NCI-H146 treated with DMSO at 0.1 percent for 48 hours (cell line): ENCODE measurements around the gene SYNE1.
"Not testable (repeated sequence)": the region's sequence is repeated elsewhere in the genome, so short reads cannot be mapped to it uniquely, and the experiment has no call there.

Source experiments
- DNase-seq: peaks from one replicate; lab custom pipeline; 2025; ENCODE audit not compliant: unreplicated experiment; lab: John Stamatoyannopoulos, UW

Gene SYNE1, protein sequence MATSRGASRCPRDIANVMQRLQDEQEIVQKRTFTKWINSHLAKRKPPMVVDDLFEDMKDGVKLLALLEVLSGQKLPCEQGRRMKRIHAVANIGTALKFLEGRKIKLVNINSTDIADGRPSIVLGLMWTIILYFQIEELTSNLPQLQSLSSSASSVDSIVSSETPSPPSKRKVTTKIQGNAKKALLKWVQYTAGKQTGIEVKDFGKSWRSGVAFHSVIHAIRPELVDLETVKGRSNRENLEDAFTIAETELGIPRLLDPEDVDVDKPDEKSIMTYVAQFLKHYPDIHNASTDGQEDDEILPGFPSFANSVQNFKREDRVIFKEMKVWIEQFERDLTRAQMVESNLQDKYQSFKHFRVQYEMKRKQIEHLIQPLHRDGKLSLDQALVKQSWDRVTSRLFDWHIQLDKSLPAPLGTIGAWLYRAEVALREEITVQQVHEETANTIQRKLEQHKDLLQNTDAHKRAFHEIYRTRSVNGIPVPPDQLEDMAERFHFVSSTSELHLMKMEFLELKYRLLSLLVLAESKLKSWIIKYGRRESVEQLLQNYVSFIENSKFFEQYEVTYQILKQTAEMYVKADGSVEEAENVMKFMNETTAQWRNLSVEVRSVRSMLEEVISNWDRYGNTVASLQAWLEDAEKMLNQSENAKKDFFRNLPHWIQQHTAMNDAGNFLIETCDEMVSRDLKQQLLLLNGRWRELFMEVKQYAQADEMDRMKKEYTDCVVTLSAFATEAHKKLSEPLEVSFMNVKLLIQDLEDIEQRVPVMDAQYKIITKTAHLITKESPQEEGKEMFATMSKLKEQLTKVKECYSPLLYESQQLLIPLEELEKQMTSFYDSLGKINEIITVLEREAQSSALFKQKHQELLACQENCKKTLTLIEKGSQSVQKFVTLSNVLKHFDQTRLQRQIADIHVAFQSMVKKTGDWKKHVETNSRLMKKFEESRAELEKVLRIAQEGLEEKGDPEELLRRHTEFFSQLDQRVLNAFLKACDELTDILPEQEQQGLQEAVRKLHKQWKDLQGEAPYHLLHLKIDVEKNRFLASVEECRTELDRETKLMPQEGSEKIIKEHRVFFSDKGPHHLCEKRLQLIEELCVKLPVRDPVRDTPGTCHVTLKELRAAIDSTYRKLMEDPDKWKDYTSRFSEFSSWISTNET (N-terminal part only)

DNA sequence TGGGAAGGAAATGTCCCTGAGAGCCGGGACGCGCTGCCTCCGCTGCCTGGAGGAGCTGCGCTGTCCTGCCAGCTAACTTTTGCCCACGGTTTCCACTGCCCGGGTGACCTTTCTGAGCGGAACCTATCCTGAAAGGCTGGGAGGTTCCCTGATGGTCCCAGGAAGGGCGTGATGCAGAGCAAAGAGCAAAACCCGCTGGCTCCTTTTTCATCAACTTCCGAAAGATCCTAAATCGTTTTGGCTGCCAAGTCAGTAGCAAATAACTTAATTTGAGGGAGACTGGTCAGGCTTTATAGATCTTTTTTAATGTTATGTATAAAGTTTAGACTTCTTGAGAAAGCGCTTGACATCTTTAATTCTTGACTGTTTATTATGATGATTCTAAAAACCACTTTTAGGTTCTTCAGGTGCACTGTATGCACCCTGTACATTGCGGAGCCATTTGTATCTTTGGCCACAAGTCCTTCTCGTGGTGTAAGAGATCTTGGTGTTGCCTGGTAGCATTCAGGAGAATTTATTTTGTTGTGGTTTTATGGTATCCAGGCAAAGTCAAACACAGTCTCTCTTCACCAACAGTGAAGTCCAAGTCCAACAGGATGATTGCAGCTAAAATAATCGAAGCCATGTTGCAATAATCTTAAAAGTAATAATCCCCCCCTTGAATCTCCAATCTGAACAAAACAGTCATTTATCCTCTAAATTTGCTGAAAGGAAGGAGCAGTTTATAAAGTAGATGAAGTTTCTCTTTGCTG is at the start of gene SYNE1:
SYNE1 (minus strand) TSS at position 67 of the 752 bp plus-strand sequence. CDS start 9,031 bp downstream, outside the sequence.
- DNase-seq = no peak

DNA sequence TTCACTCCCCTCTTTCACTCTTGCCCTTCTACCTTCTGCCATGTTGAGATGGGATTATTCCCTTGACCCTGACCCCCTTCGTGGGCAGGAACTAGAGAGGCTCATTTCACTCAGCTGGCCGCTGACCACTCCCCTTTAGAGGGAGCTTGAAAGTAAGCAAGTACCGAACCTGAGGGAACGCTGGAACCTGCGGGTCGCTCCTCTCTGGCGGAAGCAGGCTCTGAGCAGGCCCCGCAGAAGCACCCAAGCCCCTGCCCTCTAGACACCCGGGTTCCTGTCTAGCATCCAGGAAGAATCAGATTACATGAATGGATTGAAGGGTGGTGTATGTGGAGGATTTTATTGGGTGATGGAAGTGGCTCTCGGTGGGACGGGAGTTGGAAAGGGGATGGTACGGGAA is 48.7 kb upstream of the SYNE1 start:
- no peak for DNase-seq

DNA sequence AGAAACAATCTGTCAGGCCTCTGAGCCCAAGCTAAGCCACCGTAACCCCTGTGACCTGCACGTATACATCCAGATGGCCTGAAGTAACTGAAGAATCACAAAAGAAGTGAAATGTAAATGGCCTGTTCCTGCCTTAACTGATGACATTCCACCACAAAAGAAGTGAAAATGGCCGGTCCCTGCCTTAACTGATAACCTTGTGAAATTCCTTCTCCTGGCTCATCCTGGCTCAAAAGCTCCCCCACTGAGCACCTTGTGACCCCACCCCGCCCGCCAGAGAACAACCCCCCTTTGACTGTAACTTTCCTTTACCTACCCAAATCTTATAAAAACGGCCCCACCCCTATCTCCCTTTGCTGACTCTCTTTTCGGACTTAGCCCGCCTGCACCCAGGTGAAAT is 45.8 kb upstream of the SYNE1 start:
- DNase-seq = not testable (repeated sequence)

DNA sequence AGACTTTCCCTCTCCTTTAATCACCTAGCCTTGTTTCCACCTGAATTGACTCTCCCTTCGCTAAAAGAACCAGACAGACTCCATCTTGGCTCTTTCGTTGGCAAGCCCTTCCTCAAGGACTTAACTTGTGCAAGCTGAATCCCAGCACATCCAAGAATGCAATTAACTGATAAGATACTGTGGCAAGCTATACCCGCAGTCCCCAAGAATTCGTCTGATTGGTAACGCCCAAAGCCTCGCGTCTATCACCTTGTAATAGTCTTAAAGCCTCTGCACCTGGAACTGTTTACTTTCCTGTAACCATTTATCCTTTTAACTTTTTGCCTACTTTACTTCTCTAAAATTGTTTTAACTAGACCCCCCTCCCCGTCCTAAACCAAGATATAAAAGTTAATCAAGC is 45.0 kb upstream of the SYNE1 start:
- DNase-seq = no peak

DNA sequence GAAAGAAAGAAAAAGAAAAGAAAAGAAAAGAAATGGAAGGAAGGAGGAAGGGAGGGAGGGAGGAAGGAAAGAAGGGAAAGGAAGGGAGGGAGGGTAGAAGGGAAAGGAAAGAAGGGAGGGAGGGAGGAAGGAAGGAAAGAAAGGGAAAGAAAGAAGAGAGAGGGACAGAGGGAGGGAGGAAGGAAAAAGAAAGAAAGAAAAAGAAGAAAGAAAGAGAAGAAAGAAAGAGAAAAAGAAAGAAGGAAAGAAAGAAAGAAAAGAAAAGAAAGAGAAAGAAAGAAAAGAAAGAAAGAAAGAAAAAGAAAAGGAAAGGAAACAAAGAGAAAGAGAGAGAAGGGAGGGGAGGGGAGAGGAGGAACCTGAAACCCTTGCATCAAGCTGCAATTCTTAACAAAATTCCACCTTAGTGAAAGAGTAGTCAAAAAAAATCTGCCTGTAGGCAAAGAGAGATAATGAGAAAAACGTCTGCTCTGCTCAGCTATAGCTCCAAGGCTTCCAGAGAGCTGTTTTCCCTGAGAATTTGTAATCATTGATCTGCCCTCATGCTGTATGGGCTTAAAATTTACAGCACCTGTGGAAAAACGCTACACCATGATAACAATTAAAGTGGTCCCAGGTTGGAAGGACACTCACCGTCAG is 43.8 kb upstream of the SYNE1 start:
- no peak for DNase-seq

DNA sequence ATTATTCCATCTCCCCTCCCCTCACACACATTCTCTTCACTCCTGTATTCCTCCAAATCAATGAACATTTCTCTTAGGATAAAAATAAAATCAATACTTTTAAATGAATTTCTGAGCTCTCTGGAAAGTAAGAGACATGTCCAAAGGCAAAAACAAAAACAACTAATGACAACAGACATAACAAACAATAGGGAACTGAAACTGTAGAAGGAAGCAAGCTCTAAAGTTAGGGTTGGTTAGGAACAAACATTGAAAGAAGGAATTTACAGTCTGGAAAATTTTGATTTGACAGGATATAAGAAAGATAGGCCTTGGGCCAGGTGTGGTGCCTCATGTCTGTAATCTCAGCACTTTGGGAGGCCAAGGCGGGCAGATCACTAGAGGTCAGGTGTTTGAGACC is 43.0 kb upstream of the SYNE1 start:
- DNase-seq = no peak

DNA sequence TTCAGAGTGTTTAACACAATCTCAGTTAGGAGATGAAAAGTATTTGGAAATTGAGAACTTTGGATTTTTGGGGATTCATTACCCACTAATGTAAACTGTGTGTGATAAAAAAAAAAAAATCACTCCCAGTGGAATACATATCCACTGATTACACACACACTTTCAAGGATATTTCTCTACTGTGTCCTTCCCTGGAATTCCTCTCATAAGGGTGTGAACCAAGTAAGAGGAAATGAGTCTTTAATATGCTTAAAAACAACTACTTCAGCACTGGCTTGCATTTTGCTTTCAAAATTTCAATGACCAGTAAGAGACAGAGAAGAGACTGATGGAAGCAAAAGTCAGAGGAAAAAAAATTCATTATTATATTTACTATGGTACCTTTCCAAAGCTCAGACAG is 36.1 kb upstream of the SYNE1 start:
- no peak for DNase-seq

DNA sequence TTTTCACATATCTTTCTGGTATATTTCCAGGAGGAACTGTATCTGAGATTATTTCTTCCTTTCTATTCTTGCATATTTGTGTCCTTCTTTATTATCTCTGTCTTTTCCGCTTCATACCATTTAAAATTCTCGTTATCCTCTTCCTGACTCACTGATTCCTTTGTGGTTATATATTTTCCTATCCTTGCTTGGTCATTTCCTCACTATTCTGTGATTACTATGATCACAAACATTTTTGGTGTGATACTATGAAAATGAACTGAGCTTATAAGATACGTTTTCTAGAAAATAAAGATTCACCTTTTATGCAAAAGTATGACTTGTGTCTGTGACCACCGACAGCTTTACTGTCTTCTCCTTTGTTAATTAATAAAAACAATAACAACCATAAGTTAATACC is 34.0 kb upstream of the SYNE1 start:
- DNase-seq = no peak

DNA sequence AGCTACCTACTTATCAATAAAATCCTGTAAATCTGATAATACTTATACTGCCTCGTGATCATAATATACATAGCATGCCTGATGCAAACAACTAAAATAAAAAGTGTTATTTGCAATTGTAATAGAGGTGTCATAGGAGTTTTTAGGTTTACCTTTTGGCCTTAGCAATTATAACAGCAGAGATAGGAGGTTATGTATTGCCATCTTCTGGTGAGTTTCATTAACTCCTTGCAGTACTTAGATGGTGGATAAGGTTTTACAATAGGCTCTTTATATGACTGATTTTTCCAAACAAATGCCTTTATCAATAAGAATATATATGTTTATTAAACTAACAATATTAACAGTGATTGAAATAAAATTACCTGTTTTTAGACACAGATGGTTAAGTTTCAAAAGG is 32.7 kb upstream of the SYNE1 start:
- no peak for DNase-seq

DNA sequence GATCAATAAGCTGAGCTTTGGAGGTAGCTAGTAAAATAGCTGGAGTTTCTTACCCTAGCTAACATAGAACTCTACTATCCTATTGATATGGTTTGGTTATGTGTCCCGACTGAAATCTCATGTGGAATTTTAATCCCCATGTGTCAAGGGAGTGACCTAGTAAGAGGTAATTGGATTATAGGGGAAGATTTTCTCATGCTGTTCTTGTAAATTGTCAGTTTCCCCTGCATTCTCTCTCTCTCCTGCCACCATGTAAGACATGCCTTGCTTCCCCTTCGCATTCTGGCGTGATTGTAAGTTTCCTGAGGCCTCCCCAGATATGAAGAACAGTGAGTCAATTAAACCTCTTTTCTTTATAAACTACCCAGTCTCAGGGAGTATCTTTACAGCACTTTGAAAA is 24.6 kb upstream of the SYNE1 start:
- DNase-seq = no peak

DNA sequence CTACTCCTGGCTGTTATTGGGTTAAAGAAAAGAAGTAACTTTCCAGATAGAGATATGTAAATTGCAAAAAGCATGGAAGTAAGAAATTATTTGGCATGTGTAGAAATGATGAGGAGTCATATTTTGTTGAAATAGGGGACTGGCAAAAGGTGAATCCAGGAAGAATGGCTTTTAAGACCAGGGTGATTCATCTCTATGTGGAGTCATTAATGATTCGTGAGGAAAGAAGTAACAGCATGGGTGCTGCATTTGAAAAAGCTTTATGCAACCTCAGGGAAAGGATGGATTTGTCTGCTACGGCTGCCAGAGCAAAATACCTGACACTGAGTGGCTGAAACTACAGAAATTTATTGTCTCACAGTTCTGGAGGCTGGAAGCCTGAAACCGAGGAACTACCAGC is 14.8 kb upstream of the SYNE1 start:
- DNase-seq = no peak

DNA sequence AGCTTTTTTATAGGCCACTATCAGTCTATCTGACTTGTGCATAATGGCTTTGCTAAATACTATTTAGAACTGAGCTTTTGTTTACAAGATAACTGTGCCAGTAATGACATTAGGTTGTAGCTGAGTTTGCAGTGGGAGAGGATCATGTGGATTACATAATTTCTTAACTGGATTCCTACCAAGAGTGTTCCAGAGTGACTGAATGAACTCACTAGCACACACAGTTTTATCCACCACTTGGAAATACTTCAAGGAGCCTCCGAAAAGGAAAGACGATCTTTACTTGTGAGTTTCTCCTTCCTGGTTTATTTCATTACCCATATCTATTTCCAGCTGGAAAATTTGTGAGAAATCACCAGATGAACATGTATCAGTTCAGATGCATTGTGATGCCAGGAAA is 10.9 kb upstream of the SYNE1 start:
- DNase-seq = no peak

DNA sequence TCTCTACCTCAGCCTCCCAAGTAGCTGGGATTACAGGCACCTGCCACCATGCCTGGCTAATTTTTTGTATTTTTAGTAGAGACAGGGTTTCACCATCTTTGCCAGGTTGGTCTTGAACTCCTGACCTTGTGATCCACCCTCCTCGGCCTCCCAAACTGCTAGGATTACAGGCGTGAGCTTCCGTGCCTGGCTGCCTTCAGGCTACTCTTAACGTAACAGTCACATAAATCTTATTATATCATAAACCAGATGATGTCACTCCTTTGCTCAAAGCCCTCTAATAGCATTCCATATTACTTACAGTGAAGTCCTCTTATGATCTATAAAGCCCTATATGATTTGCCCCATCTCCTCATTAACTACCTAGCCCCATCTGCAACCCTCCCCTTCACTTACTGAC is 9.6 kb upstream of the SYNE1 start:
- not testable (repeated sequence) for DNase-seq

DNA sequence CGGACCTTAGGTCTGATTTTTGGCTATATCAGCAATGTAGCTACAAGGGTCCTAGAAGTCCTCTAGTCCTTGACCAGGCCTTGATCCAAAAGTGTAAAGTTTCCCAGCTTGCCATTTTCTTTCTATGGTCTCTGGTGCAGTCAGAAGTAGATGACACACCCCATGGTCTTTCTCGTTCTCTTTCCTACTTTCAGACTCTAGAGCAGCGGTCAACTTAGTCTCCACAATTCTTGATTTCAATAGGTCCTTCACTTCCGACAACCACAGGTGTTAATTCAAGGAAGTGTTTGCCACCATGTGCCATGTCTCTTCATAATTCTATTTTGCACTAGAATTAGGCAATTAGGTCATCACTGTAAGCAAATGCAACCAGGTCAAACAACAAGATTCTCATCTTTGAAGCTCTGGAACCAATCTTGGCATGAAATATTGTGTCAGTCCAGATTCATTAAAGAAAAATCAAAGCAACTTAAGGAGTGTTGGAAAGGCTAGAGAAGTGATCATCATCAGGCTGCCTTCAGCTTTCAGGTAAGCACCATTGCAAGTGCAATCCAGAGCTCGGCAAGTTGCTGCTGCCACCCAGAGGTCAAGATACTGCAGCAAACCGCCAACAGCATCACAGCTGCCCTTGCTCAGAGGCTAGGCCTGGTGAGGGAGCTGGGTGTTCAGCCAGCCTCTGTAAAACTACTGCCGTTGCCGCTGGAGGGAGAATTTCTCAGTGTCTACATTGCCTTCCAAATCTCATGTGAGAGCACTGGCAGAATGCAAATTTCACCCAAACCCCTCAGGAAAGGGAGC is 5.6 kb upstream of the SYNE1 start:
- DNase-seq = no peak

DNA sequence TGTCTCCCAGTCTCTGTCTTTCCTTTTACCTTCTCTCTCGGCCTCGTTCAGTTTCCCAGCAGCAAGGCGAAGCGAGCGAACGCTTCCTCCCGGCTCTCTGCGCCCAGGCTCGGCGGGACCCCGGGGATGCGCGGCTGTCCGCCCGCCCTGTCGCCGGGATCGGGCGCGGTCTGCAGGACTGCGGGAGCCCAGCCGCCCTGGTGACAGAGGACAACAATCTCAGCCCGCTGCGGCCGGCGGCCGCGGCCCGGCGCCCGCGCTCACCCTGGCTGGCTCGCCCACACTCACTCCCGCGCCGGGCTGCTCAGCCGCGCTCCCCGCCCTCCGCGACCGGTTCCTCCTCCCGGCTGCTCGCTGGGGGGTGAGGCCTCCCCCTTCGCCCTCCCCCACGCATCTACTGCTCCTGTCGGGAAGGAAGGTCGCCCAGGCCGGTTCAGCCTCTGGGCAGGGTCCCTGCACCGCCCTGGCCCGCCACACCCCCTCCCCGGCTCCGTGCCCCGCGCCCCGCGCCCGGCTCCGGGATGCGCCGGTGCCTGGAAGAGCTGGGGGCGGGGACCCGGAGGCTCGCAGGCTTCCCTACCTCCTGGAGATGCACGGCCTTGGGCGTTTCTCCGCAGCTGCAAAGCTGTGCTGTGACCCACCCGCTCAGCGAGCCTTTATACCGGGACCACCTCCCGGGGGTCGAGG is 410 bp downstream of the SYNE1 start:
- DNase-seq = no peak

DNA sequence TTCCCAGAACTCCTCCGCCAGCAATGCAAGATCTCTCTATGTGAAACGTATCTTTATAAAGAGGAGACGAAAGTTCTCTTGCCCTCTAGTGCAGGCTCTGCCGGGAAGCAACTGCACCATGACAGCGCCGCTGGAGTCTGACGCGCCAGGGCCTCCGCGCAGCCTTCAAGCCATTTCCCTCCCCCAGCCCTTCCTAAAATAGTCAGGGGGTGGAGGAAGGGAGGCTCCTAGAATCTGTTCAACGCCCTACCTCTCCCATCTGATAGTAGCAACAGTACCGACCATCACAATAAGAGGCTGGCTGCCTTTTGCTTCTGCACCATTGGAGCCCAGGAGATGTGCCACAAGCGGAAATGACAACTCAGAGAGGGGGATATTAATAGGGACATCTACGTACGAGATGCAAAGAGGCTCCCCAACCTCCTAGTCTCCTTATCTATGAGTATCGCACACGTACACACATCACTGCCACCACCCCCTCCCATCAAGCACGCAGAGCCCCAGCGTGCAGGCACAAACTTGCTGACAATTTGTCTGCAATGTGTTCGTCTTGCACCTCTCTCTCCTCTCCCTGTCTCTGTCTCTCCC is 1.0 kb downstream of the SYNE1 start:
- DNase-seq = no peak

DNA sequence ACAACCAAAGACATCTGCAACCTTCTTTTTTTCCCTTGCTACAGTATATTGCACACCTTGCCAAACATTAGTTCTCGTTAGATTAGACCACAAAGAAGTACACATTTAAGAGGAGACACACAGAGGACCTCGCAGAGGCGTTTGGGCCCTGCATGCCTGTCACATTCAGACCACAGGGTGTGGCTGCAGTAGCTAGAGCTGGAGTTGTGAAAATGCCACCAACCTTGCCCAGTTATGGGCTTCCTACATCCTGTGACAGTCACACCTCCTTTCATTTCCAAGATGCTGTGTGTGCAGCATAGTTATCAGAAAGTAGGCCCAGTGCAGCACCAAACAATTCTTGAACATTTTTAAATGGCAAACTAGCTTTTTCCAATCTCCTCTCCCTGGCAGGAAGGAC is 2.4 kb downstream of the SYNE1 start:
- no peak for DNase-seq

DNA sequence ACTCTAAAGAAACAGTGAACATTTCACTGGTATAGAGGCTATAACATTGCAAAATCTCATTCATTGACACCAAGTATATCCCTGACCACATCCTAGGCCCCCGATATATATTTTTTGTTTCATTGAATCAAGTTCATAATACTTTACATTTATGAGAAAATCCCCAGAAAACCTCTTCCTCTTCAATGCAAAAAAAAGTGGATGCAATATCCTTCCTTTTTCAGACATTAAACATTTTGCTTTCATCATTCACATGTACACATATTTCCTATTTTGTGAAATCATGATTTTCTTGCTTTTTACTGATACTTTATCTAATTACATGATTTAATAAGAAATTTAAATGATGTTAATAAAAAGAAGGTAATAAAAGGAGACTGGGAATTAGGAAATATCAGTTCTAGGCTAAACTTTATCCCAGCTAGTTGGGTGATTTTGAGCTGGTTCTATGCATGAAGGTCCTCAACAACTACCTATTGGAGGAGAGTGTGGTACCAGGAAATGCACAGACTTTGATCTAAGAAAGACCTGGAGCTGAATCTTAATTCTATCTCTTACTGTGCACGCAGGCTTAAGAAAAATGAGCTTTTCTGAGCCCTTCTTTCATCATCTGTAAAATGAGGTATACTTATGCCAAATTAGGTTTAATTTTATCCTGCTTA is 4.9 kb downstream of the SYNE1 start:
- DNase-seq = no peak
